ENCODE measurements around the gene USP32. TPM values are rescaled to one million over a fixed set of nuclear protein-coding genes. Genes with fewer than 3 reads are reported as not detected.
"Not testable (repeated sequence)": the region's sequence is repeated elsewhere in the genome, so short reads cannot be mapped to it uniquely, and the experiment has no call there.

The USP32 gene
- total RNA-seq, 1 experiment from 2014 or later = 34.5 TPM

DNA sequence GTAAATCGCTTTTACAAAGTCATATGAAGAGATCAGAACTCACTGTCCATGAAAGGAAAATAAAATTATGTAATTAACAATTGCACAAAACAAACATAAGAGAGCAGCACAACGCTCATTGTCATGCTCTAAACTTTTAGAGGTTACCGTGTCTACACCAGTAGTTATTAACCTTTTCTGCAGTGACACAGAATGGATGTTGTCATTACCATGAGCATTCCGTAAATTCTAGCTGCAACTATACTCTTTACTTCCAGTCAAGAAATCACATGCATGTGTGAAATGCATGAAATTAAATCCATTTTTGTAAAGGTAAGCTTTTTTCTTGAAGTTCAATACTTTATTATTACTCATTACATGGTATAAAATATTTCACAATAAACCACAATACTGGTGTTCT lies 38.2 kb downstream of the USP32 start:
- Histone ChIP-seq H3K27me3 (replicated peaks) (no peaks in the 10 kb centered on the region), H3K4me1 (replicated peaks) (peaks cover 34% of the 10 kb centered on the region), H3K27ac (no peak overlapping the region), H3K4me3 (no peak overlapping the region), H3K36me3 (no peaks in the 10 kb centered on the region), H3K9me3 (replicated peaks) (no peaks in the 10 kb centered on the region)
- no peak for DNase-seq (ENCODE audit: low read depth in 1 of 2, low spot score in 2 of 2)

- no peak overlapping the region for H3K4me3 ChIP-seq
- no peaks in the 10 kb centered on the region for H3K36me3 ChIP-seq
- no peak overlapping the region for H3K27ac ChIP-seq
- H3K27me3 ChIP-seq (replicated peaks) = no peaks in the 10 kb centered on the region
- no peak for DNase-seq (ENCODE audit: low read depth in 1 of 2, low spot score in 2 of 2)
- no peaks in the 10 kb centered on the region for H3K9me3 ChIP-seq (replicated peaks)
- peaks cover 31% of the 10 kb centered on the region for H3K4me1 ChIP-seq (replicated peaks)
These were observed 39.4 kb downstream of the USP32 start for GRCh38 chr17:60352569-60352968.

GRCh38 chr17:60352071-60352470 lies 39.9 kb downstream of the USP32 start:
- Histone ChIP-seq H3K4me1 (replicated peaks) (peaks cover 29% of the 10 kb centered on the region), H3K27ac (no peak overlapping the region), H3K4me3 (no peak overlapping the region), H3K36me3 (no peaks in the 10 kb centered on the region), H3K9me3 (replicated peaks) (no peaks in the 10 kb centered on the region), H3K27me3 (replicated peaks) (no peaks in the 10 kb centered on the region)
- DNase-seq (ENCODE audit: low read depth in 1 of 2, low spot score in 2 of 2) = no peak

DNA sequence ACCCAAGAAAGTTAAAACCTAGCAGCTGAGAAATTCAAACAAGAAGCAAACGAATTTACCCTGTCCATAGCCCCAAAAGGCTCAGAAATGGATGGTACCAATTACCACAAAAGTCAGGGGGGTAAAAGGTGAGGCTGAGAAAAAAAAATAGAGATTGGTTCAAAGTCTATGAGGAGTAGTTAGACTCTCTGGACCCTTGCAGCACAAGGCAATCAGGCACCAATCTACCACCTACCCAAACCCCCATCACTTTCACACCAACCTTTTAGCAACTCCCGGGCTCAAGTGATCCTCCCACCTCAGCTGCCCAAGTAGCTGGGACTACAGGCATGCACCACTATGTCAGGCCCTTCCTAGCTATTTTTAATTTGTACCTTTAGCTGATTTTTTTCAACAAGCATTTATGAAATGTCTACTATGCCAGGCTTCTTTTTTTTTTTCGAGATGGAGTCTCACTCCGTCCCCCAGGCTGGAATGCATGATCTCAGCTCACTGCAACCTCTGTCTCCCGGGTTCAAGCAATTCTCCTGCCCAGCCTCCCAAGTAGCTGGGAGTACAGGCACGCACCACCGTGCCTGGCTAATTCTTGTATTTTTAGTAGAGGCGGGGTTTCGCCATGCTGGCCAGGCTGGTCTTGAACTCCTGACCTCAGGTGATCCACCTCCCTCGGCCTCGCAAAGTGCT lies 40.8 kb downstream of the USP32 start:
- H3K4me3 ChIP-seq = no peak overlapping the region
- H3K27ac ChIP-seq = no peak overlapping the region
- no peaks in the 10 kb centered on the region for H3K9me3 ChIP-seq (replicated peaks)
- DNase-seq (ENCODE audit: low read depth in 1 of 2, low spot score in 2 of 2) = no peak
- no peaks in the 10 kb centered on the region for H3K36me3 ChIP-seq
- no peaks in the 10 kb centered on the region for H3K27me3 ChIP-seq (replicated peaks)
- peaks cover 20% of the 10 kb centered on the region for H3K4me1 ChIP-seq (replicated peaks)

DNA sequence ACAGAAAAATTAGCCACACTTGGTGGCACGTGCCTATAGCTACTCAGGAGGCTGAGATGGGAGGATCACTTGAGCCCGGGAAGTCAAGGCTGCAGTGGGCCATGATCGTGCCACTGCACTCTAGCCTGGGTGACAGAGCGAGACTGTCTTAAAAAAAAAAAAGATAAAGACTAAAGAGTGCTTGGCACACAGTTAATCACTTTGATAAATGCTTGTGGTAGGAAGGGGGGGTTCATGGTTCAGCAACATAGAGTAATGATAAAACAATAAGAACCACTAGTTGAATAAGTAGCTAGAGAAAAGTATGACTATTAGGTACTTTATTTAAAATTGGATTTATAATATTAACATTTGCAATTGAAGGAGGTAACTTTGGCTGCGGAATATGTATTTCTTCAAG lies 43.3 kb downstream of the USP32 start:
- H3K9me3 ChIP-seq (replicated peaks) = no peaks in the 10 kb centered on the region
- no peak for DNase-seq (ENCODE audit: low read depth in 1 of 2, low spot score in 2 of 2)
- peaks cover 12% of the 10 kb centered on the region for H3K36me3 ChIP-seq
- no peaks in the 10 kb centered on the region for H3K27me3 ChIP-seq (replicated peaks)
- no peak overlapping the region for H3K4me3 ChIP-seq
- no peak overlapping the region for H3K27ac ChIP-seq
- H3K4me1 ChIP-seq (replicated peaks) = peaks cover under 1% of the 10 kb centered on the region

DNA sequence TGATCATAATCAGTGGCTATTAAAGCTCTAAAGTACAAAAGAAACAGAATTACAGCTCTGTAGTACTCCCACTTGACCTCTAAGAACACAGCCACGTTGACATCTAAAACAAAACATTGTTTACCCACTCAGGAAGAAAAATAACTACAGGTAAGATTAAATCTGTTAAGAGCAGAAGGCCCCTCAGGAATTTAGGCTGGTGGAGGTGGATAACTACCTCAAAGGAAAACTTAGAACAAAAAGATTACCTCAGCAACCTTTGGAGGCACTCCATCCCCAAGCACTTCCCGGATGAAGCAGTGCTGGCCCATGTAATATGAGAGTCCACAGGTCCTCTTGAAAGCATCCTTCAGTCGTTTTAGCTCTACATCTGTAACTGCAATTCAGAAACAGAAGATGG lies 46.7 kb downstream of the USP32 start:
- no peaks in the 10 kb centered on the region for H3K9me3 ChIP-seq (replicated peaks)
- peaks cover 44% of the 10 kb centered on the region for H3K36me3 ChIP-seq
- no peaks in the 10 kb centered on the region for H3K27me3 ChIP-seq (replicated peaks)
- no peaks in the 10 kb centered on the region for H3K4me1 ChIP-seq (replicated peaks)
- no peak overlapping the region for H3K27ac ChIP-seq
- H3K4me3 ChIP-seq = no peak overlapping the region
- no peak for DNase-seq (ENCODE audit: low read depth in 1 of 2, low spot score in 2 of 2)

DNA sequence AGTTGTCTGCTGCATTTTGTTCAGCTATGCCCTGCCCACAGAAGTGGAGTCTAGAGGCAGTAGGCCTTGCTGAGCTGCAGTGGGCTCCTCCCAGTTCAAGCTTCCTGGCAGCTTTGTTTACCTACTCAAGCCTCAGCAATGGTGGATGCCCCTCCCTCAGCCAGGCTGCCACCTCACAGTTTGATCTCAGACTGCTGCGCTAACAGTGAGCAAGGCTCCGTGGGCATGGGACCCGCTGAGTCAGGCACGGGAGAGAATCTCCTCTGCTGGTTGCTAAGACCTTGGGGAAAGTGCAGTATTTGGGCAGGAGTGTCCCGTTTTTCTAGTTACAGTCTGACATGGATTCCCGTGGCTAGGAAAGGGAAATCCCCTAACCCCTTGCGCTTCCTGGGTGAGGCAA lies 49.4 kb downstream of the USP32 start:
- not testable (repeated sequence) for DNase-seq (ENCODE audit: low read depth in 1 of 2, low spot score in 2 of 2); H3K9me3 ChIP-seq (replicated peaks); H3K4me1 ChIP-seq (replicated peaks); H3K27ac ChIP-seq; H3K27me3 ChIP-seq (replicated peaks); H3K4me3 ChIP-seq
- H3K36me3 ChIP-seq = peaks cover 52% of the 10 kb centered on the region

GRCh38 chr17:60335289-60335688 lies 56.6 kb downstream of the USP32 start:
- H3K4me3 ChIP-seq = no peak overlapping the region
- H3K4me1 ChIP-seq (replicated peaks) = no peaks in the 10 kb centered on the region
- H3K27me3 ChIP-seq (replicated peaks) = no peaks in the 10 kb centered on the region
- DNase-seq (ENCODE audit: low read depth in 1 of 2, low spot score in 2 of 2) = no peak
- H3K9me3 ChIP-seq (replicated peaks) = no peaks in the 10 kb centered on the region
- peaks cover 19% of the 10 kb centered on the region; the same call in 1 of the 2 replicates for H3K36me3 ChIP-seq
- no peak overlapping the region for H3K27ac ChIP-seq

GRCh38 chr17:60333628-60334031 lies 58.3 kb downstream of the USP32 start:
- no peak overlapping the region for H3K27ac ChIP-seq
- no peaks in the 10 kb centered on the region for H3K27me3 ChIP-seq (replicated peaks)
- H3K4me3 ChIP-seq = no peak overlapping the region
- no peak for DNase-seq (ENCODE audit: low read depth in 1 of 2, low spot score in 2 of 2)
- H3K4me1 ChIP-seq (replicated peaks) = no peaks in the 10 kb centered on the region
- peaks cover 17% of the 10 kb centered on the region; the same call in 1 of the 2 replicates for H3K36me3 ChIP-seq
- no peaks in the 10 kb centered on the region for H3K9me3 ChIP-seq (replicated peaks)

- H3K4me3 ChIP-seq; H3K27ac ChIP-seq; H3K27me3 ChIP-seq (replicated peaks); H3K4me1 ChIP-seq (replicated peaks); DNase-seq (ENCODE audit: low read depth in 1 of 2, low spot score in 2 of 2); H3K9me3 ChIP-seq (replicated peaks): not testable (repeated sequence)
- H3K36me3 ChIP-seq = peaks cover 17% of the 10 kb centered on the region; the same call in 1 of the 2 replicates
These were observed 58.9 kb downstream of the USP32 start for GRCh38 chr17:60333072-60333471.

DNA sequence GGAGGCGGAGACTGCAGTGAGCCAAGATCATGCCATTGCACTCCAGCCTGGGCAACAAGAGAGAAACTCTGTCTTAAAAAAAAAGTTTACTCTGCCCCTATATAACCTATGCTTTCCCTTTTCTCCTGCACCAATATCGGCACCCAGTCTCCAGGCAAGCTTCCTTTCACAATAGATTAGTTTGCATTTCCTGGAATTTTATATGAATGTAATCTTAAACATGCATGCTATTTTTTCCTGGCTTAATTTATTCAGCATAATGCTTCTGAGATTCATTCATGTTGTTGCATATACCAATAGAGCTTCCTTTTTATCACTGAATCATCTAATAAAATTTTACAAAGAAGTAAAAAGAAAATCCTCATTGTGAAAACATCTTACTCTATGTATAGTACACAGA lies 59.4 kb downstream of the USP32 start:
- Histone ChIP-seq H3K4me1 (replicated peaks) (no peaks in the 10 kb centered on the region), H3K27ac (no peak overlapping the region), H3K4me3 (no peak overlapping the region), H3K9me3 (replicated peaks) (no peaks in the 10 kb centered on the region), H3K27me3 (replicated peaks) (no peaks in the 10 kb centered on the region), H3K36me3 (peaks cover 14% of the 10 kb centered on the region; the same call in 1 of the 2 replicates)
- DNase-seq (ENCODE audit: low read depth in 1 of 2, low spot score in 2 of 2) = no peak

DNA sequence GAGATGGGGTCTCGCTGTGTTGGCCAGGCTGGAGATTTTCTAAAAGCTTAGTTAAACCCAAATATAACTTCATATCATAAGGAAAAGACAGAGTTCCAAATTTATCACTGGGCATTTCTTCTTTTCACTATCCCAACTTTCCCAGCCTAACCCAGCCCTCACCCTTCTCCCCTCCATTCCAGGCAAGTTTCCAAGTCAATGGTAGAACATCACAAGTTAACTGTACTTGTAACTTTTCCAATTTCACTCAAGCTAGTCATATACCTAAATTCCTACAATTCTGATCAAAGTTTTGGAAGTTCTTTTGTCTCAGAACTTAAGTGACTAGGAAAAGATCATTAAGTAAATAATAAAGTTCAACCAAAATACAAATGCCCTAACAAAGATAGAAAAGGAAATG lies 61.2 kb downstream of the USP32 start:
- peaks cover 6% of the 10 kb centered on the region; the same call in 1 of the 2 replicates for H3K36me3 ChIP-seq
- H3K27ac ChIP-seq = no peak overlapping the region
- no peak for DNase-seq (ENCODE audit: low read depth in 1 of 2, low spot score in 2 of 2)

GRCh38 chr17:60328679-60329078 lies 63.3 kb downstream of the USP32 start:
- no peak for DNase-seq (ENCODE audit: low read depth in 1 of 2, low spot score in 2 of 2)

More for the DNA sequence above, 61.2 kb downstream of the USP32 start:
- Histone ChIP-seq H3K27me3 (replicated peaks) (no peaks in the 10 kb centered on the region), H3K9me3 (replicated peaks) (no peaks in the 10 kb centered on the region), H3K4me3 (no peak overlapping the region), H3K4me1 (replicated peaks) (no peaks in the 10 kb centered on the region)

GRCh38 chr17:60327901-60328273 lies 64.0 kb downstream of the USP32 start:
- H3K36me3 ChIP-seq = peaks cover 3% of the 10 kb centered on the region; the same call in 1 of the 2 replicates
- DNase-seq (ENCODE audit: low read depth in 1 of 2, low spot score in 2 of 2) = no peak
- no peak overlapping the region for H3K4me3 ChIP-seq
- H3K27ac ChIP-seq = no peak overlapping the region
- no peaks in the 10 kb centered on the region for H3K27me3 ChIP-seq (replicated peaks)
- H3K9me3 ChIP-seq (replicated peaks) = no peaks in the 10 kb centered on the region
- H3K4me1 ChIP-seq (replicated peaks) = no peaks in the 10 kb centered on the region

More at GRCh38 chr17:60328679-60329078, 63.3 kb downstream of the USP32 start:
- Histone ChIP-seq H3K4me1 (replicated peaks) (no peaks in the 10 kb centered on the region), H3K9me3 (replicated peaks) (no peaks in the 10 kb centered on the region), H3K4me3 (no peak overlapping the region), H3K36me3 (peaks cover 6% of the 10 kb centered on the region; the same call in 1 of the 2 replicates), H3K27me3 (replicated peaks) (no peaks in the 10 kb centered on the region), H3K27ac (no peak overlapping the region)
